H1 (cell line): ENCODE data around the gene HAGH. TPM values are rescaled to one million over a fixed set of nuclear protein-coding genes. Genes with fewer than 3 reads are reported as not detected.

Source experiments
- CTCF ChIA-PET: fragments of 300-600 bp; sonication (Branson Sonifier 250); formaldehyde crosslinking; loops from one replicate; lab custom pipeline; 2021; ENCODE audit not compliant: partially characterized antibody; lab: Charles Lee
- POLR2A ChIA-PET: fragments of 300-600 bp; sonication (Branson Sonifier 250); formaldehyde crosslinking; loops from one replicate; lab custom pipeline; 2021; ENCODE audit warnings: inconsistent platforms; ENCODE audit not compliant: partially characterized antibody; lab: Charles Lee
- DNase-seq, 2 experiments: peaks; one replicate each; pipeline versions ENCODE4 v3.0.0 to v3.0.0-alpha.2; 2010 to 2022; ENCODE audit warnings: low spot score in 2 of 2, low read depth in 1 of 2, mixed read lengths in 1 of 2
- FAIRE-seq: peaks from 2 replicates; lab custom pipeline; 2011; peaks lifted over from hg19 to GRCh38; lab: Jason Lieb, UNC
- H2AFZ ChIP-seq: 2 replicates; pipeline ENCODE4 v1.8.1; 2012; ENCODE audit warnings: low read length, inconsistent platforms
- H2AK5ac ChIP-seq: 2 replicates; pipeline ENCODE4 v1.6.1; 2013; ENCODE audit warnings: low read depth, low read length
- H2BK120ac ChIP-seq: replicated peaks from 2 replicates; pipeline ENCODE3; 2013; ENCODE audit warnings: low read depth, low read length, inconsistent platforms
- H2BK12ac ChIP-seq: 2 replicates; pipeline ENCODE4 v1.6.1; 2013; ENCODE audit warnings: low read depth, low read length
- H2BK15ac ChIP-seq: 2 replicates; pipeline ENCODE4 v1.6.1; 2013; ENCODE audit warnings: low read length
- H2BK20ac ChIP-seq: 2 replicates; pipeline ENCODE4 v1.6.1; 2013; ENCODE audit warnings: low read length
- H2BK5ac ChIP-seq: 2 replicates; pipeline ENCODE4 v1.6.1; 2013; ENCODE audit warnings: low read depth, low read length
- H3K14ac ChIP-seq: 2 replicates; pipeline ENCODE4 v1.6.1; 2013; ENCODE audit warnings: inconsistent platforms; ENCODE audit not compliant: insufficient read length
- H3K18ac ChIP-seq: 2 replicates; pipeline ENCODE4 v1.6.1; 2013; ENCODE audit warnings: low read length; ENCODE audit errors: extremely low read depth
- H3K23ac ChIP-seq: 2 replicates; pipeline ENCODE4 v1.6.1; 2013; ENCODE audit warnings: inconsistent platforms; ENCODE audit not compliant: insufficient read length
- H3K23me2 ChIP-seq: 2 replicates; pipeline ENCODE4 v1.6.1; 2013; ENCODE audit warnings: low read depth, low read length
- H3K27ac ChIP-seq: 2 replicates; pipeline ENCODE4 v1.6.1; 2011; ENCODE audit warnings: low read depth, low read length, inconsistent platforms
- H3K27me3 ChIP-seq, 4 experiments: replicated peaks in 1 of 4; 1 replicate in 1 of 4; 2 replicates in 3 of 4; pipeline versions ENCODE4 v1.6.1 to v1.8.1; 2011 to 2013; ENCODE audit warnings: low read length in 3 of 4, mild to moderate bottlenecking in 3 of 4, inconsistent platforms in 2 of 4, mixed read lengths in 2 of 4, moderate library complexity in 1 of 4; ENCODE audit not compliant: control insufficient read depth in 3 of 4, insufficient read depth in 3 of 4; ENCODE audit errors: extremely low read depth in 1 of 4
- H3K36me3 ChIP-seq, 4 experiments: 2 replicates each; pipeline versions ENCODE4 v1.6.1 to v1.8.1; 2011 to 2013; ENCODE audit warnings: mild to moderate bottlenecking in 4 of 4, low read length in 3 of 4, moderate library complexity in 2 of 4, control low read depth in 1 of 4, inconsistent platforms in 1 of 4; ENCODE audit not compliant: insufficient read depth in 4 of 4, control insufficient read depth in 2 of 4
- H3K4ac ChIP-seq: replicated peaks from 2 replicates; pipeline ENCODE3; 2013; ENCODE audit warnings: low read length, low read depth, mixed read lengths, inconsistent platforms; ENCODE audit not compliant: insufficient read length
- H3K4me1 ChIP-seq, 4 experiments: replicated peaks in 1 of 4; 1 replicate in 1 of 4; 2 replicates in 3 of 4; pipeline versions ENCODE4 v1.6.1 to v1.8.1; 2011 to 2013; ENCODE audit warnings: low read length in 3 of 4, inconsistent platforms in 2 of 4, mixed read lengths in 1 of 4; ENCODE audit not compliant: insufficient read depth in 4 of 4, control insufficient read depth in 3 of 4
- H3K4me2 ChIP-seq, 2 experiments: 2 replicates each; pipeline versions ENCODE4 v1.6.1 to v1.8.1; 2011 to 2013; ENCODE audit warnings: low read depth in 2 of 2, low read length in 2 of 2, control low read depth in 1 of 2, inconsistent platforms in 1 of 2, mild to moderate bottlenecking in 1 of 2; ENCODE audit not compliant: insufficient read depth in 1 of 2
- H3K4me3 ChIP-seq, 4 experiments: fragments of 200-600, 300-600 bp in 1 of 4; sonication (generic), shearing (Covaris generic), sonication (Bioruptor Twin) in 1 of 4; 2 replicates each; pipeline versions ENCODE4 v1.5.1 to v1.8.1; 2011 to 2016; ENCODE audit warnings: low read length in 4 of 4, low read depth in 3 of 4, control low read depth in 2 of 4, inconsistent platforms in 2 of 4, mild to moderate bottlenecking in 2 of 4, mixed read lengths in 1 of 4, moderate library complexity in 1 of 4; ENCODE audit not compliant: insufficient read depth in 2 of 4; ENCODE audit errors: extremely low read depth in 1 of 4
- H3K56ac ChIP-seq: replicated peaks from 2 replicates; pipeline ENCODE3; 2013; ENCODE audit warnings: low read depth, mild to moderate bottlenecking, mixed read lengths, low read length, inconsistent platforms; ENCODE audit not compliant: insufficient read length
- H3K79me1 ChIP-seq: 2 replicates; pipeline ENCODE4 v1.6.1; 2013; ENCODE audit warnings: low read depth, low read length, control low read depth
- H3K79me2 ChIP-seq, 2 experiments: 2 replicates each; pipeline versions ENCODE4 v1.6.1 to v1.8.1; 2012 to 2013; ENCODE audit warnings: low read length in 2 of 2, mild to moderate bottlenecking in 2 of 2, inconsistent platforms in 1 of 2; ENCODE audit not compliant: insufficient read depth in 2 of 2, control insufficient read depth in 1 of 2
- H3K9ac ChIP-seq, 4 experiments: replicated peaks in 1 of 4; 1 replicate in 1 of 4; 2 replicates in 3 of 4; pipeline versions ENCODE4 v1.6.1 to v1.8.1; 2011 to 2013; ENCODE audit warnings: low read depth in 3 of 4, low read length in 3 of 4, control low read depth in 2 of 4, mild to moderate bottlenecking in 2 of 4, moderate library complexity in 2 of 4, inconsistent platforms in 1 of 4; ENCODE audit errors: extremely low read depth in 1 of 4
- H3K9me3 ChIP-seq, 2 experiments: 2 replicates each; pipeline versions ENCODE4 v1.6.1 to v1.8.1; 2012 to 2013; ENCODE audit warnings: mild to moderate bottlenecking in 2 of 2, moderate library complexity in 2 of 2, control low read depth in 1 of 2, inconsistent platforms in 1 of 2, low read depth in 1 of 2, low read length in 1 of 2, mixed read lengths in 1 of 2; ENCODE audit not compliant: insufficient read depth in 2 of 2
- H4K20me1 ChIP-seq, 2 experiments: replicated peaks in 1 of 2; 2 replicates each; pipeline versions ENCODE3 to v1.8.1; 2011 to 2013; ENCODE audit warnings: inconsistent platforms in 2 of 2, low read length in 2 of 2, mild to moderate bottlenecking in 1 of 2; ENCODE audit not compliant: insufficient read depth in 2 of 2, control insufficient read depth in 1 of 2
- H4K5ac ChIP-seq: 2 replicates; pipeline ENCODE4 v1.6.1; 2013; ENCODE audit warnings: low read length, low read depth, mixed read lengths, inconsistent platforms; ENCODE audit not compliant: insufficient read length
- H4K8ac ChIP-seq: 2 replicates; pipeline ENCODE4 v1.8.0; 2013; ENCODE audit warnings: mild to moderate bottlenecking, moderate library complexity, low read length, inconsistent platforms; ENCODE audit not compliant: insufficient read depth; ENCODE audit errors: extremely low read depth
- H4K91ac ChIP-seq: replicated peaks from 2 replicates; pipeline ENCODE3; 2013; ENCODE audit warnings: low read length, mixed read lengths, inconsistent platforms; ENCODE audit not compliant: insufficient read length
- CHD1 ChIP-seq: IDR thresholded peaks from 2 replicates; pipeline ENCODE4 v1.6.1; 2012; ENCODE audit warnings: low read depth, low read length, improper control_type of control experiment
- CREB1 ChIP-seq: IDR thresholded peaks from 2 replicates; pipeline ENCODE4 v1.6.1; 2012; ENCODE audit warnings: inconsistent platforms
- EGR1 ChIP-seq: IDR thresholded peaks from 2 replicates; pipeline ENCODE4 v1.6.1; 2011; ENCODE audit warnings: low read depth, low read length, borderline replicate concordance
- JUND ChIP-seq: IDR thresholded peaks from 2 replicates; pipeline ENCODE4 v1.6.1; 2011; ENCODE audit warnings: mild to moderate bottlenecking, improper control_type of control experiment, low read length
- PHF8 ChIP-seq: fragments of 200-600 bp; sonication (generic); conservative IDR thresholded peaks from 2 replicates; pipeline ENCODE4 v1.7.1; 2012; ENCODE audit warnings: low read depth, mild to moderate bottlenecking, inconsistent platforms, low read length, moderate library complexity
- RXRA ChIP-seq: IDR thresholded peaks from 2 replicates; pipeline ENCODE4 v1.6.1; 2011; ENCODE audit warnings: low read depth, mild to moderate bottlenecking, low read length, moderate library complexity; ENCODE audit not compliant: insufficient read depth
- SP4 ChIP-seq: IDR thresholded peaks from 2 replicates; pipeline ENCODE4 v1.6.1; 2012; ENCODE audit warnings: low read length, inconsistent platforms
- YY1 ChIP-seq: IDR thresholded peaks from 2 replicates; pipeline ENCODE4 v1.6.1; 2011; ENCODE audit warnings: low read depth, mild to moderate bottlenecking, low read length
- WGBS, 2 experiments: shearing (Covaris generic) in 1 of 2; methylation state at CpG; one replicate each; pipeline versions ENCODE4 v1.1.6 to v1.1.7; 2013 to 2015; ENCODE audit warnings: low lambda C conversion rate in 2 of 2, mixed read lengths in 2 of 2, inconsistent platforms in 1 of 2, low coverage in 1 of 2, missing lambda C conversion rate in 1 of 2; ENCODE audit not compliant: insufficient replicate concordance in 2 of 2, insufficient coverage in 1 of 2, insufficient read length in 1 of 2; ENCODE audit errors: extremely low coverage in 1 of 2, missing lambda C conversion rate in 1 of 2; 5-methylcytosine and 5-hydroxymethylcytosine counted together
- polyA plus RNA-seq, 7 experiments: library from polyadenylated mRNA; depleted of rRNA in 3 of 7; stranded (reverse) in 5 of 7; unstranded in 2 of 7; fragments of >200 nt in 5 of 7; fragments of 200-250 nt in 2 of 7; gene quantifications; 1 replicate in 5 of 7; 2 replicates in 1 of 7; 4 replicates in 1 of 7; pipeline versions ENCODE4 v1.2.1 to v1.2.3, GENCODE V29; 2011 to 2013; ENCODE audit warnings: missing spikeins in 2 of 7, mixed read lengths in 2 of 7
- total RNA-seq: library from RNA; stranded (reverse); fragmentation: NEBNext Ultra II Directional; extraction: Animal tissue kit (Norgen Biotek cat#: 25700); gene quantifications from 2 replicates; pipeline ENCODE4 v1.2.1, GENCODE V29; 2021

Gene HAGH
- total and polyA plus RNA-seq, 2 of the 8 experiments (the other 6 are each of a cell fraction or from before 2014, with no cell fraction given), result 28.7 to 40.6 TPM

DNA sequence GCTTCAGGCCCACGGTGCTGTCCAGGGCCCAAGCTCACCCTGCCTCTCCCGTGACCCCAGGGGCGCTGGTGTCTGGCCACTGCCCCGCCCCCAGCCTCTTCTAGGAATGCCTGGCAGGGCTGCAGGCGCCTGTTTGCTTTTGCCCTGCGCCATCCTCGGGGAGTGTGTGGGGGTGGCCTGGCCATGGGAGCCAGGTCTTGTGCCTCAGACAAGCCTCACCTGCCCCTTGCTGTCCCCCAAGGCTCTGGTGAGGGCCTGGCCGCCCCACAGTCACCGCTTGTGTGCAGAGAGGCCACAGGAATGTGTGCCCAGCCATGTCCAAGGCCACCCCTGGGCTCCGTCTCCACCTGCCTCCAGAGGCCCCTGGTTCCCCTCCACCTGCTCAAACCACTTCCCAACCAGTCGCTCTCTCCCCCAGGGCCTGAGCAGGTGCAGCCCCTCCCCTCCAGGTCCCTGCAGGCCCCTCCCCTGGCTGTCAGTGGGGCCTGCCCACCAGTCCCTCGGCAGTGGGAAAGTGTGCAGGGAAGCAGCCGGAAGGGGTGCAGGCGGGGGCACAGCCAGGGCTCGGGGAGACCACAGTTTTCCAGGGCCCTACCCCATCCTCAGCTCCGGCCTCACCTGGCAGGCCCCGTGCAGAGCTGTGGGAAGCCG lies 32.3 kb downstream of the HAGH start:
- DNase-seq (no peak), FAIRE-seq (no peak)
- Histone ChIP-seq H3K79me2 (no peaks in the 10 kb centered on the region), H3K4me3 (no peak overlapping the region), H3K56ac (no peak overlapping the region), H3K18ac (no peak overlapping the region), H3K27me3 (no peaks in the 10 kb centered on the region), H2AK5ac (no peak overlapping the region), H4K20me1 (peaks cover 0 to 2% of the 10 kb centered on the region in 2 experiments), H4K8ac (no peak overlapping the region; the same call in 1 of the 2 replicates), H3K27ac (no peak overlapping the region), H3K23me2 (no peaks in the 10 kb centered on the region), H3K4ac (no peak overlapping the region), H2BK15ac (no peak overlapping the region), H2BK120ac (no peak overlapping the region), H3K9ac (no peak overlapping the region), H3K36me3 (peaks cover 0 to 20% (median 0%) of the 10 kb centered on the region in 4 experiments; a peak in 2 of 8 replicates), H4K5ac (no peak overlapping the region), H2BK5ac (no peak overlapping the region), H2AFZ (no peak overlapping the region), H3K14ac (no peak overlapping the region), H2BK20ac (no peak overlapping the region), H3K4me1 (no peaks in the 10 kb centered on the region), H3K9me3 (peaks cover 12 to 13% of the 10 kb centered on the region in 2 experiments), H3K4me2 (no peak overlapping the region), H3K79me1 (no peaks in the 10 kb centered on the region; the same call in 1 of the 2 replicates), H2BK12ac (no peak overlapping the region), H4K91ac (no peak overlapping the region), H3K23ac (no peak overlapping the region)
- TF ChIP-seq CREB1, result no peak
- TF ChIP-seq RXRA, result no peak
- TF ChIP-seq CHD1, result no peak
- TF ChIP-seq PHF8, result no peak
- TF ChIP-seq EGR1, result no peak
- no peak for TF ChIP-seq YY1
- no peak for TF ChIP-seq JUND
- no peak for TF ChIP-seq SP4
- ChIA-PET POLR2A (interaction anchor here (3.3 to 4.2 kb wide), 3 partner anchors 12 to 23 kb away, joined by 19 to 26 read pairs (median 26); partner anchors contain the start of genes EME2, MRPS34, NME3 and NUBP2), CTCF (interaction anchor here (0.6 to 2.2 kb wide), 6 partner anchors 16 to 48 kb away, joined by 3 to 6 read pairs (median 5); partner anchors contain the start of genes EME2 and MRPS34)
- WGBS, 2 experiments, result 78% methylated on average over 11 of the region's 18 CpGs; no CpG with 5 or more reads in 1 of the 2 experiments
